Effector memory CD4-positive, alpha-beta T cell (primary cell): ENCODE data around the gene CSTPP1.
"Not testable (repeated sequence)": the region's sequence is repeated elsewhere in the genome, so short reads cannot be mapped to it uniquely, and the experiment has no call there.

Experiments used
- DNase-seq, 3 donors: peaks; one replicate each; pipeline ENCODE4 v3.0.0-alpha.2; 2020
- H3K27ac ChIP-seq: 2 replicates; pipeline ENCODE4 v1.7.0; 2013; ENCODE audit warnings: mild to moderate bottlenecking, low read length, moderate library complexity; ENCODE audit not compliant: insufficient read depth, poor library complexity, severe bottlenecking
- H3K27me3 ChIP-seq: replicated peaks from 2 replicates; pipeline ENCODE4 v1.7.0; 2013; ENCODE audit warnings: mild to moderate bottlenecking, low read length; ENCODE audit not compliant: insufficient read depth, control insufficient read depth, poor library complexity, severe bottlenecking
- H3K36me3 ChIP-seq: 2 replicates; pipeline ENCODE4 v1.7.0; 2013; ENCODE audit warnings: mild to moderate bottlenecking, low read length, moderate library complexity; ENCODE audit not compliant: control insufficient read depth, insufficient read depth
- H3K4me1 ChIP-seq: 2 replicates; pipeline ENCODE4 v1.7.0; 2013; ENCODE audit warnings: low read length, mild to moderate bottlenecking; ENCODE audit not compliant: control insufficient read depth, insufficient read depth, poor library complexity, severe bottlenecking
- H3K4me3 ChIP-seq: 2 replicates; pipeline ENCODE4 v1.7.0; 2013; ENCODE audit warnings: low read length, low read depth, mild to moderate bottlenecking; ENCODE audit not compliant: insufficient read depth, poor library complexity, severe bottlenecking
- H3K9me3 ChIP-seq: 2 replicates; pipeline ENCODE4 v1.7.0; 2013; ENCODE audit warnings: mild to moderate bottlenecking, low read length, moderate library complexity; ENCODE audit not compliant: control insufficient read depth

CSTPP1 gene

GRCh38 chr11:46918788-46919513, 17.6 kb upstream of the CSTPP1 start:
- no peaks in the 10 kb centered on the region for H3K36me3 ChIP-seq
- peaks cover 34% of the 10 kb centered on the region for H3K27me3 ChIP-seq
- DNase-seq = no peak
- no peaks in the 10 kb centered on the region for H3K9me3 ChIP-seq
- H3K4me1 ChIP-seq = peaks cover 17% of the 10 kb centered on the region
- no peak overlapping the region for H3K4me3 ChIP-seq
- no peak overlapping the region for H3K27ac ChIP-seq

- DNase-seq = no peak
- H3K27ac ChIP-seq = no peak overlapping the region
These were observed 15.8 kb upstream of the CSTPP1 start for GRCh38 chr11:46920755-46921154.

GRCh38 chr11:46927928-46928327, 8.6 kb upstream of the CSTPP1 start:
- H3K27me3 ChIP-seq, DNase-seq, H3K4me3 ChIP-seq, H3K27ac ChIP-seq, H3K36me3 ChIP-seq, H3K4me1 ChIP-seq, H3K9me3 ChIP-seq: not testable (repeated sequence)

More at GRCh38 chr11:46920755-46921154, 15.8 kb upstream of the CSTPP1 start:
- H3K4me3 ChIP-seq = no peak overlapping the region
- no peaks in the 10 kb centered on the region for H3K36me3 ChIP-seq
- H3K9me3 ChIP-seq = no peaks in the 10 kb centered on the region
- peaks cover 17% of the 10 kb centered on the region for H3K4me1 ChIP-seq
- peaks cover 31% of the 10 kb centered on the region for H3K27me3 ChIP-seq

- H3K27me3 ChIP-seq, H3K9me3 ChIP-seq, H3K27ac ChIP-seq, H3K4me1 ChIP-seq, H3K36me3 ChIP-seq, H3K4me3 ChIP-seq, DNase-seq: not testable (repeated sequence)
These were observed 7.9 kb upstream of the CSTPP1 start for GRCh38 chr11:46928701-46929100.

GRCh38 chr11:46930089-46930488, 6.5 kb upstream of the CSTPP1 start:
- DNase-seq = no peak
- Histone ChIP-seq H3K4me3 (no peak overlapping the region), H3K36me3 (no peaks in the 10 kb centered on the region), H3K27ac (no peak overlapping the region), H3K4me1 (no peaks in the 10 kb centered on the region), H3K27me3 (no peaks in the 10 kb centered on the region), H3K9me3 (no peaks in the 10 kb centered on the region)

GRCh38 chr11:46942172-46942571, 5.6 kb downstream of the CSTPP1 start:
- Histone ChIP-seq H3K36me3 (no peaks in the 10 kb centered on the region), H3K27me3 (no peaks in the 10 kb centered on the region), H3K27ac (no peak overlapping the region), H3K9me3 (no peaks in the 10 kb centered on the region), H3K4me1 (no peaks in the 10 kb centered on the region), H3K4me3 (no peak overlapping the region)
- no peak for DNase-seq

- H3K27me3 ChIP-seq = no peaks in the 10 kb centered on the region
- H3K36me3 ChIP-seq = no peaks in the 10 kb centered on the region
- H3K9me3 ChIP-seq = no peaks in the 10 kb centered on the region
- H3K4me1 ChIP-seq = no peaks in the 10 kb centered on the region
- no peak overlapping the region for H3K27ac ChIP-seq
- no peak overlapping the region for H3K4me3 ChIP-seq
- no peak for DNase-seq
These were observed 8.0 kb downstream of the CSTPP1 start for GRCh38 chr11:46944356-46945075.

- no peaks in the 10 kb centered on the region for H3K36me3 ChIP-seq
- H3K4me1 ChIP-seq = no peaks in the 10 kb centered on the region
- no peak overlapping the region for H3K27ac ChIP-seq
- H3K9me3 ChIP-seq = no peaks in the 10 kb centered on the region
- H3K4me3 ChIP-seq = no peak overlapping the region
- DNase-seq = no peak
- H3K27me3 ChIP-seq = no peaks in the 10 kb centered on the region
These were observed 11.0 kb downstream of the CSTPP1 start for GRCh38 chr11:46947399-46948077.

- H3K4me1 ChIP-seq = no peaks in the 10 kb centered on the region
- no peak for DNase-seq
- H3K4me3 ChIP-seq = no peak overlapping the region
- H3K36me3 ChIP-seq = no peaks in the 10 kb centered on the region
- H3K9me3 ChIP-seq = no peaks in the 10 kb centered on the region
- no peak overlapping the region for H3K27ac ChIP-seq
- H3K27me3 ChIP-seq = no peaks in the 10 kb centered on the region
These were observed 12.0 kb downstream of the CSTPP1 start for GRCh38 chr11:46948378-46949131.
